ENCODE data around the gene ALLC.

The ALLC gene

GRCh38 chr2:3639015-3639630 is 18.9 kb upstream of the ALLC start:
- no peak overlapping the region for H3K27ac ChIP-seq (ENCODE audit: low read depth, low read length)

GRCh38 chr2:3639653-3640052 is 18.3 kb upstream of the ALLC start:
- Histone ChIP-seq H3K27ac (ENCODE audit: low read depth, low read length) (no peak overlapping the region), H3K4me1 (ENCODE audit: control insufficient read depth in 5 of 5, insufficient read depth in 5 of 5, low read length in 5 of 5) (no peaks in the 10 kb centered on the region), H3K27me3 (ENCODE audit: control insufficient read depth in 5 of 5, insufficient read depth in 4 of 5, low read length in 5 of 5) (peaks cover 0 to 12% (median 3%) of the 10 kb centered on the region in 5 donors), H3K4me3 (ENCODE audit: low read depth in 1 of 5, low read length in 5 of 5) (no peak overlapping the region), H3K9ac (ENCODE audit: low read length in 5 of 5) (no peak overlapping the region), H3K9me3 (ENCODE audit: control insufficient read depth in 5 of 5, low read length in 5 of 5) (no peaks in the 10 kb centered on the region), H3K36me3 (ENCODE audit: control insufficient read depth in 5 of 5, insufficient read depth in 5 of 5, low read length in 5 of 5) (peaks cover 0 to 4% (median 0%) of the 10 kb centered on the region in 5 donors)

More at GRCh38 chr2:3639015-3639630, 18.9 kb upstream of the ALLC start:
- Histone ChIP-seq H3K27me3 (ENCODE audit: control insufficient read depth in 5 of 5, insufficient read depth in 4 of 5, low read length in 5 of 5) (peaks cover 0 to 12% (median 3%) of the 10 kb centered on the region in 5 donors), H3K4me1 (ENCODE audit: control insufficient read depth in 5 of 5, insufficient read depth in 5 of 5, low read length in 5 of 5) (no peaks in the 10 kb centered on the region), H3K4me3 (ENCODE audit: low read depth in 1 of 5, low read length in 5 of 5) (no peak overlapping the region), H3K36me3 (ENCODE audit: control insufficient read depth in 5 of 5, insufficient read depth in 5 of 5, low read length in 5 of 5) (peaks cover 0 to 4% (median 0%) of the 10 kb centered on the region in 5 donors), H3K9me3 (ENCODE audit: control insufficient read depth in 5 of 5, low read length in 5 of 5) (no peaks in the 10 kb centered on the region), H3K9ac (ENCODE audit: low read length in 5 of 5) (no peak overlapping the region)

- Histone ChIP-seq H3K9ac (ENCODE audit: low read length in 5 of 5) (no peak overlapping the region), H3K9me3 (ENCODE audit: control insufficient read depth in 5 of 5, low read length in 5 of 5) (no peaks in the 10 kb centered on the region), H3K36me3 (ENCODE audit: control insufficient read depth in 5 of 5, insufficient read depth in 5 of 5, low read length in 5 of 5) (peaks cover 0 to 6% (median 0%) of the 10 kb centered on the region in 5 donors)
These were observed 16.8 kb upstream of the ALLC start for GRCh38 chr2:3641181-3641580.

GRCh38 chr2:3641841-3642421 is 16.1 kb upstream of the ALLC start:
- no peak overlapping the region for H3K27ac ChIP-seq (ENCODE audit: low read depth, low read length)
- no peak overlapping the region for H3K9ac ChIP-seq (ENCODE audit: low read length in 5 of 5)
- peaks cover 0 to 9% (median 0%) of the 10 kb centered on the region in 5 donors for H3K27me3 ChIP-seq (ENCODE audit: control insufficient read depth in 5 of 5, insufficient read depth in 4 of 5, low read length in 5 of 5)
- H3K36me3 ChIP-seq (ENCODE audit: control insufficient read depth in 5 of 5, insufficient read depth in 5 of 5, low read length in 5 of 5) = peaks cover 0 to 10% (median 0%) of the 10 kb centered on the region in 5 donors
- no peak overlapping the region for H3K4me3 ChIP-seq (ENCODE audit: low read depth in 1 of 5, low read length in 5 of 5)
- H3K9me3 ChIP-seq (ENCODE audit: control insufficient read depth in 5 of 5, low read length in 5 of 5) = no peaks in the 10 kb centered on the region
- no peaks in the 10 kb centered on the region for H3K4me1 ChIP-seq (ENCODE audit: control insufficient read depth in 5 of 5, insufficient read depth in 5 of 5, low read length in 5 of 5)

More at GRCh38 chr2:3641181-3641580, 16.8 kb upstream of the ALLC start:
- no peaks in the 10 kb centered on the region for H3K4me1 ChIP-seq (ENCODE audit: control insufficient read depth in 5 of 5, insufficient read depth in 5 of 5, low read length in 5 of 5)
- H3K4me3 ChIP-seq (ENCODE audit: low read depth in 1 of 5, low read length in 5 of 5) = no peak overlapping the region
- H3K27me3 ChIP-seq (ENCODE audit: control insufficient read depth in 5 of 5, insufficient read depth in 4 of 5, low read length in 5 of 5) = peaks cover 0 to 12% (median 0%) of the 10 kb centered on the region in 5 donors
- no peak overlapping the region for H3K27ac ChIP-seq (ENCODE audit: low read depth, low read length)

GRCh38 chr2:3642521-3643215 is 15.3 kb upstream of the ALLC start:
- Histone ChIP-seq H3K36me3 (ENCODE audit: control insufficient read depth in 5 of 5, insufficient read depth in 5 of 5, low read length in 5 of 5) (peaks cover 0 to 10% (median 0%) of the 10 kb centered on the region in 5 donors), H3K27me3 (ENCODE audit: control insufficient read depth in 5 of 5, insufficient read depth in 4 of 5, low read length in 5 of 5) (peaks cover 0 to 3% (median 0%) of the 10 kb centered on the region in 5 donors), H3K4me1 (ENCODE audit: control insufficient read depth in 5 of 5, insufficient read depth in 5 of 5, low read length in 5 of 5) (no peaks in the 10 kb centered on the region), H3K27ac (ENCODE audit: low read depth, low read length) (no peak overlapping the region), H3K9me3 (ENCODE audit: control insufficient read depth in 5 of 5, low read length in 5 of 5) (no peaks in the 10 kb centered on the region), H3K4me3 (ENCODE audit: low read depth in 1 of 5, low read length in 5 of 5) (no peak overlapping the region), H3K9ac (ENCODE audit: low read length in 5 of 5) (no peak overlapping the region)

GRCh38 chr2:3643371-3644245 is 14.4 kb upstream of the ALLC start:
- Histone ChIP-seq H3K9me3 (ENCODE audit: control insufficient read depth in 5 of 5, low read length in 5 of 5) (no peaks in the 10 kb centered on the region), H3K4me3 (ENCODE audit: low read depth in 1 of 5, low read length in 5 of 5) (no peak overlapping the region), H3K27me3 (ENCODE audit: control insufficient read depth in 5 of 5, insufficient read depth in 4 of 5, low read length in 5 of 5) (peaks cover 0 to 1% (median 0%) of the 10 kb centered on the region in 5 donors), H3K36me3 (ENCODE audit: control insufficient read depth in 5 of 5, insufficient read depth in 5 of 5, low read length in 5 of 5) (peaks cover 0 to 10% (median 0%) of the 10 kb centered on the region in 5 donors), H3K4me1 (ENCODE audit: control insufficient read depth in 5 of 5, insufficient read depth in 5 of 5, low read length in 5 of 5) (no peaks in the 10 kb centered on the region), H3K27ac (ENCODE audit: low read depth, low read length) (no peak overlapping the region), H3K9ac (ENCODE audit: low read length in 5 of 5) (no peak overlapping the region)

GRCh38 chr2:3644246-3644525 is 13.8 kb upstream of the ALLC start:
- no peak overlapping the region for H3K4me3 ChIP-seq (ENCODE audit: low read depth in 1 of 5, low read length in 5 of 5)
- H3K27me3 ChIP-seq (ENCODE audit: control insufficient read depth in 5 of 5, insufficient read depth in 4 of 5, low read length in 5 of 5) = peaks cover 0 to 2% (median 0%) of the 10 kb centered on the region in 5 donors
- H3K36me3 ChIP-seq (ENCODE audit: control insufficient read depth in 5 of 5, insufficient read depth in 5 of 5, low read length in 5 of 5) = peaks cover 0 to 10% (median 0%) of the 10 kb centered on the region in 5 donors
- no peak overlapping the region for H3K9ac ChIP-seq (ENCODE audit: low read length in 5 of 5)
- no peak overlapping the region for H3K27ac ChIP-seq (ENCODE audit: low read depth, low read length)
- H3K4me1 ChIP-seq (ENCODE audit: control insufficient read depth in 5 of 5, insufficient read depth in 5 of 5, low read length in 5 of 5) = no peaks in the 10 kb centered on the region
- H3K9me3 ChIP-seq (ENCODE audit: control insufficient read depth in 5 of 5, low read length in 5 of 5) = no peaks in the 10 kb centered on the region

- no peaks in the 10 kb centered on the region for H3K9me3 ChIP-seq (ENCODE audit: control insufficient read depth in 5 of 5, low read length in 5 of 5)
- no peak overlapping the region for H3K4me3 ChIP-seq (ENCODE audit: low read depth in 1 of 5, low read length in 5 of 5)
- H3K36me3 ChIP-seq (ENCODE audit: control insufficient read depth in 5 of 5, insufficient read depth in 5 of 5, low read length in 5 of 5) = peaks cover 0 to 10% (median 0%) of the 10 kb centered on the region in 5 donors
- no peaks in the 10 kb centered on the region for H3K4me1 ChIP-seq (ENCODE audit: control insufficient read depth in 5 of 5, insufficient read depth in 5 of 5, low read length in 5 of 5)
- no peak overlapping the region for H3K9ac ChIP-seq (ENCODE audit: low read length in 5 of 5)
- H3K27me3 ChIP-seq (ENCODE audit: control insufficient read depth in 5 of 5, insufficient read depth in 4 of 5, low read length in 5 of 5) = peaks cover 0 to 7% (median 0%) of the 10 kb centered on the region in 5 donors
- H3K27ac ChIP-seq (ENCODE audit: low read depth, low read length) = no peak overlapping the region
These were observed 13.0 kb upstream of the ALLC start for GRCh38 chr2:3644891-3645605.

GRCh38 chr2:3645745-3646389 is 12.1 kb upstream of the ALLC start:
- no peak overlapping the region for H3K4me3 ChIP-seq (ENCODE audit: low read depth in 1 of 5, low read length in 5 of 5)
- peaks cover 0 to 12% (median 0%) of the 10 kb centered on the region in 5 donors for H3K27me3 ChIP-seq (ENCODE audit: control insufficient read depth in 5 of 5, insufficient read depth in 4 of 5, low read length in 5 of 5)
- peaks cover 0 to 10% (median 0%) of the 10 kb centered on the region in 5 donors for H3K36me3 ChIP-seq (ENCODE audit: control insufficient read depth in 5 of 5, insufficient read depth in 5 of 5, low read length in 5 of 5)
- no peaks in the 10 kb centered on the region for H3K9me3 ChIP-seq (ENCODE audit: control insufficient read depth in 5 of 5, low read length in 5 of 5)
- H3K4me1 ChIP-seq (ENCODE audit: control insufficient read depth in 5 of 5, insufficient read depth in 5 of 5, low read length in 5 of 5) = peaks cover 2 to 4% (median 3%) of the 10 kb centered on the region in 5 donors
- no peak overlapping the region for H3K9ac ChIP-seq (ENCODE audit: low read length in 5 of 5)
- H3K27ac ChIP-seq (ENCODE audit: low read depth, low read length) = no peak overlapping the region
